ENCODE data around the gene THSD7B. TPM values are rescaled to one million over a fixed set of nuclear protein-coding genes. Genes with fewer than 3 reads are reported as not detected.
A peak's percentile ranks its signal among the peaks of the same experiment; 100 is the strongest.

The THSD7B gene
- polyA plus RNA-seq, 1 donor = 0.89 TPM

- no peak for DNase-seq
Measured at GRCh38 chr2:137405496-137405895, 640.2 kb downstream of the THSD7B start.

- no peak for DNase-seq
Measured at GRCh38 chr2:137411585-137411984, 646.2 kb downstream of the THSD7B start.

- DNase-seq = no peak
Measured at GRCh38 chr2:137420744-137421143, 655.4 kb downstream of the THSD7B start.

GRCh38 chr2:137435162-137435561, 669.8 kb downstream of the THSD7B start:
- no peak for DNase-seq

- DNase-seq = no peak
Measured at GRCh38 chr2:137437386-137437785, 672.0 kb downstream of the THSD7B start.

GRCh38 chr2:137444970-137445369, 679.6 kb downstream of the THSD7B start:
- DNase-seq = no peak

- no peak for DNase-seq
Measured at GRCh38 chr2:137449454-137449853, 684.1 kb downstream of the THSD7B start.

GRCh38 chr2:137454886-137455285, 689.5 kb downstream of the THSD7B start:
- DNase-seq = no peak

- DNase-seq = peak; percentile 26
Measured at GRCh38 chr2:137467246-137467862, 702.0 kb downstream of the THSD7B start.

- no peak for DNase-seq
Measured at GRCh38 chr2:137493261-137493660, 727.9 kb downstream of the THSD7B start.

- no peak for DNase-seq
Measured at GRCh38 chr2:137500599-137500998, 735.3 kb downstream of the THSD7B start.

- no peak for DNase-seq
Measured at GRCh38 chr2:137507237-137507636, 741.9 kb downstream of the THSD7B start.

GRCh38 chr2:137508739-137509384, 743.5 kb downstream of the THSD7B start:
- DNase-seq = no peak

GRCh38 chr2:137511526-137511925, 746.2 kb downstream of the THSD7B start:
- DNase-seq = no peak

GRCh38 chr2:137521653-137522619, 756.6 kb downstream of the THSD7B start:
- DNase-seq = no peak

GRCh38 chr2:137522620-137523011, 757.3 kb downstream of the THSD7B start:
- no peak for DNase-seq

- DNase-seq = no peak
Measured at GRCh38 chr2:137523931-137524330, 758.6 kb downstream of the THSD7B start.

GRCh38 chr2:137525132-137525531, 759.8 kb downstream of the THSD7B start:
- no peak for DNase-seq

- DNase-seq = no peak
Measured at GRCh38 chr2:137525641-137526190, 760.4 kb downstream of the THSD7B start.

- no peak for DNase-seq
Measured at GRCh38 chr2:137535897-137536296, 770.6 kb downstream of the THSD7B start.

- no peak for DNase-seq
Measured at GRCh38 chr2:137539336-137539735, 774.0 kb downstream of the THSD7B start.

- no peak for DNase-seq
Measured at GRCh38 chr2:137547842-137548241, 782.5 kb downstream of the THSD7B start.

- no peak for DNase-seq
Measured at GRCh38 chr2:137566387-137566786, 801.0 kb downstream of the THSD7B start.

All from hindlimb muscle (tissue), 1 donor.